SK-N-SH (cell line): ENCODE results near the gene TRIM54. TPM values are rescaled to one million over a fixed set of nuclear protein-coding genes. Genes with fewer than 3 reads are reported as not detected.

Experiments used
- CTCF ChIA-PET: fragments of 300-600, 350-600 bp; formaldehyde crosslinking; extraction: SDS; loops from one replicate; lab custom pipeline; 2021; lab: Yijun Ruan, JAX
- POLR2A ChIA-PET: fragments of 350-600 bp; sonication (Branson Sonifier 250); formaldehyde crosslinking; extraction: SDS; loops from one replicate; lab custom pipeline; 2020; ENCODE audit warnings: antibody characterized with exemption, inconsistent platforms; lab: Yijun Ruan, JAX
- DNase-seq: peaks from one replicate; pipeline ENCODE4 v3.0.0; 2012
- H2AFZ ChIP-seq: fragments of 200-600 bp; sonication (generic); 2 replicates; pipeline ENCODE4 v1.8.1; 2016; ENCODE audit warnings: antibody characterized with exemption, mild to moderate bottlenecking, low read depth
- H3F3A ChIP-seq: fragments of 200-600 bp; sonication (generic); replicated peaks from 2 replicates; pipeline ENCODE3; 2016; ENCODE audit warnings: antibody characterized with exemption, mild to moderate bottlenecking; ENCODE audit not compliant: insufficient read depth
- H3K27ac ChIP-seq, 2 experiments: fragments of 200-500 bp in 1 of 2; fragments of 200-600 bp in 1 of 2; sonication (Bioruptor generic) in 1 of 2; sonication (generic), shearing (Covaris generic) in 1 of 2; 2 replicates each; pipeline versions ENCODE4 v1.5.1 to v1.6.1; 2014 to 2016; ENCODE audit warnings: low read depth in 2 of 2, inconsistent platforms in 1 of 2, low read length in 1 of 2, mild to moderate bottlenecking in 1 of 2, mixed read lengths in 1 of 2
- H3K27me3 ChIP-seq: fragments of 200-600 bp; sonication (generic), shearing (Covaris generic); 2 replicates; pipeline ENCODE4 v1.6.1; 2016; ENCODE audit warnings: mixed run types; ENCODE audit not compliant: insufficient read depth
- H3K36me3 ChIP-seq, 2 experiments: fragments of 200-500 bp in 1 of 2; fragments of 200-600 bp in 1 of 2; sonication (Bioruptor generic) in 1 of 2; sonication (generic) in 1 of 2; replicated peaks in 1 of 2; 2 replicates each; pipeline versions ENCODE3 to v1.5.1; 2014 to 2016; ENCODE audit warnings: low read length in 1 of 2, mild to moderate bottlenecking in 1 of 2; ENCODE audit not compliant: insufficient read depth in 2 of 2, control insufficient read depth in 1 of 2
- H3K4me1 ChIP-seq, 2 experiments: fragments of 200-500 bp in 1 of 2; fragments of 200-600 bp in 1 of 2; sonication (Bioruptor generic) in 1 of 2; sonication (generic), shearing (Covaris generic) in 1 of 2; 2 replicates each; pipeline versions ENCODE4 v1.5.1 to v1.6.1; 2014 to 2016; ENCODE audit warnings: low read depth in 1 of 2, low read length in 1 of 2, mixed run types in 1 of 2; ENCODE audit not compliant: insufficient read depth in 2 of 2, control insufficient read depth in 1 of 2
- H3K4me2 ChIP-seq: fragments of 200-600 bp; sonication (generic), shearing (Covaris generic); 2 replicates; pipeline ENCODE4 v1.6.1; 2017; ENCODE audit warnings: mixed run types
- H3K4me3 ChIP-seq, 2 experiments: fragments of 200-500 bp in 1 of 2; fragments of 200-600 bp in 1 of 2; sonication (Bioruptor generic) in 1 of 2; sonication (generic), shearing (Covaris generic) in 1 of 2; 2 replicates each; pipeline versions ENCODE4 v1.5.1 to v1.8.1; 2014 to 2016; ENCODE audit warnings: low read depth in 2 of 2, inconsistent platforms in 1 of 2, low read length in 1 of 2, mild to moderate bottlenecking in 1 of 2, mixed read lengths in 1 of 2, moderate library complexity in 1 of 2
- H3K79me2 ChIP-seq: fragments of 200-600 bp; sonication (generic); 2 replicates; pipeline ENCODE4 v1.8.1; 2017; ENCODE audit warnings: mild to moderate bottlenecking; ENCODE audit not compliant: insufficient read depth
- H3K9ac ChIP-seq: fragments of 200-600 bp; sonication (generic); 2 replicates; pipeline ENCODE4 v1.6.1; 2017; ENCODE audit warnings: mixed run types
- H3K9me2 ChIP-seq: fragments of 200-600 bp; sonication (generic); 2 replicates; pipeline ENCODE4 v1.6.1; 2017; ENCODE audit warnings: mixed run types
- H3K9me3 ChIP-seq: fragments of 200-600 bp; sonication (generic); 2 replicates; pipeline ENCODE4 v1.6.1; 2017; ENCODE audit warnings: mixed run types, mild to moderate bottlenecking, moderate library complexity
- H4K20me1 ChIP-seq: fragments of 200-600 bp; sonication (generic); 2 replicates; pipeline ENCODE4 v1.6.1; 2017; ENCODE audit warnings: mild to moderate bottlenecking, mixed run types; ENCODE audit not compliant: insufficient read depth
- CHD2 ChIP-seq: fragments of 150-350 bp; IDR thresholded peaks from 2 replicates; pipeline ENCODE4 v1.6.1; 2018; ENCODE audit warnings: low read length; ENCODE audit not compliant: partially characterized antibody
- ELF1 ChIP-seq: IDR thresholded peaks from 2 replicates; pipeline ENCODE4 v1.4.0; 2012
- EP300 ChIP-seq, 2 experiments: IDR thresholded peaks; 2 replicates each; pipeline versions ENCODE4 v1.4.0 to v1.6.1; 2012; ENCODE audit warnings: borderline replicate concordance in 1 of 2, low read depth in 1 of 2, low read length in 1 of 2
- EZH2phosphoT487 ChIP-seq: fragments of 200-600 bp; sonication (generic); IDR thresholded peaks from 2 replicates; pipeline ENCODE4 v1.6.1; 2017; ENCODE audit warnings: low read depth, mixed run types, mild to moderate bottlenecking, antibody characterized with exemption, moderate library complexity, borderline replicate concordance
- FOSL2 ChIP-seq: IDR thresholded peaks from 2 replicates; pipeline ENCODE4 v1.4.0; 2012; ENCODE audit warnings: low read depth, mild to moderate bottlenecking, moderate library complexity, borderline replicate concordance
- FOXJ3 ChIP-seq: sonication (generic); formaldehyde crosslinking; IDR thresholded peaks from 2 replicates; pipeline ENCODE4 v1.5.1; 2020; ENCODE audit warnings: mild to moderate bottlenecking, missing genetic modification reagents
- GABPA ChIP-seq: IDR thresholded peaks from 2 replicates; pipeline ENCODE4 v1.4.0; 2012; ENCODE audit warnings: low read depth, mild to moderate bottlenecking
- IRF3 ChIP-seq: fragments of 150-350 bp; IDR thresholded peaks from 2 replicates; pipeline ENCODE4 v1.6.1; 2016; ENCODE audit warnings: mild to moderate bottlenecking, low read depth, low read length
- JUND ChIP-seq: IDR thresholded peaks from 2 replicates; pipeline ENCODE4 v1.4.0; 2012
- RCOR1 ChIP-seq: fragments of 150-350 bp; IDR thresholded peaks from 2 replicates; pipeline ENCODE4 v1.6.1; 2017; ENCODE audit warnings: antibody characterized with exemption, low read length
- TCF12 ChIP-seq: IDR thresholded peaks from 2 replicates; pipeline ENCODE4 v1.4.0; 2012
- USF1 ChIP-seq: IDR thresholded peaks from 2 replicates; pipeline ENCODE4 v1.4.0; 2012; ENCODE audit warnings: low read depth, borderline replicate concordance
- YY1 ChIP-seq: IDR thresholded peaks from 2 replicates; pipeline ENCODE4 v1.4.0; 2012; ENCODE audit warnings: low read depth, mild to moderate bottlenecking
- WGBS: methylation state at CpG from one replicate; pipeline ENCODE4 v1.1.6; 2017; ENCODE audit warnings: low lambda C conversion rate; 5-methylcytosine and 5-hydroxymethylcytosine counted together
- polyA plus RNA-seq, 3 experiments: library from polyadenylated mRNA; depleted of rRNA; stranded (reverse); fragments of >200 nt; gene quantifications; 2 replicates each; pipeline ENCODE4 v1.2.3, GENCODE V29; 2012
- TF ChIP-seq, protein P1 (sequence below): IDR thresholded peaks from 2 replicates; pipeline ENCODE4 v1.4.0; 2012; ENCODE audit warnings: low read depth, borderline replicate concordance

Gene TRIM54
- polyA plus RNA-seq, 1 of the 3 experiments (the other 2 are of a cell fraction) = 0.28 TPM

GRCh38 chr2:27278010-27278409, 4.2 kb upstream of the TRIM54 start:
- Histone ChIP-seq H3F3A (no peaks in the 10 kb centered on the region), H4K20me1 (no peaks in the 10 kb centered on the region), H3K9me2 (no peaks in the 10 kb centered on the region), H3K79me2 (no peaks in the 10 kb centered on the region), H3K9me3 (no peaks in the 10 kb centered on the region), H3K4me3 (no peak overlapping the region), H3K4me2 (no peak overlapping the region), H3K27ac (no peak overlapping the region), H3K4me1 (peaks cover 0 to 21% of the 10 kb centered on the region in 2 experiments; a peak in 3 of 4 replicates), H3K27me3 (peaks cover 14% of the 10 kb centered on the region; the same call in 1 of the 2 replicates), H3K9ac (no peak overlapping the region), H3K36me3 (no peaks in the 10 kb centered on the region)
- ChIA-PET CTCF (interaction anchor here (2.0 to 18.0 kb wide), 5 partner anchors 10 to 199 kb away, joined by 5 to 392 read pairs (median 15); partner anchors contain the start of genes CAD, EMILIN1 and SLC30A3), POLR2A (interaction anchor here (0.6 kb wide), 1 partner anchor 215 kb away, joined by 3 read pairs; no protein-coding TSS in a partner anchor)
- 30% methylated on average over 1 of the region's 1 CpG for WGBS
- no peak for TF ChIP-seq TCF12
- no peak for TF ChIP-seq USF1
- no peak for TF ChIP-seq RCOR1
- no peak for TF ChIP-seq EP300 (IDR thresholded peaks at IDR 0.05; ENCODE audit: borderline replicate concordance in 1 of 2, low read depth in 1 of 2, low read length in 1 of 2)
- TF ChIP-seq FOXJ3 (CRISPR knock-in tag) = no peak
- no peak for TF ChIP-seq FOSL2
- TF ChIP-seq ELF1 = no peak
- TF ChIP-seq, protein P1, sequence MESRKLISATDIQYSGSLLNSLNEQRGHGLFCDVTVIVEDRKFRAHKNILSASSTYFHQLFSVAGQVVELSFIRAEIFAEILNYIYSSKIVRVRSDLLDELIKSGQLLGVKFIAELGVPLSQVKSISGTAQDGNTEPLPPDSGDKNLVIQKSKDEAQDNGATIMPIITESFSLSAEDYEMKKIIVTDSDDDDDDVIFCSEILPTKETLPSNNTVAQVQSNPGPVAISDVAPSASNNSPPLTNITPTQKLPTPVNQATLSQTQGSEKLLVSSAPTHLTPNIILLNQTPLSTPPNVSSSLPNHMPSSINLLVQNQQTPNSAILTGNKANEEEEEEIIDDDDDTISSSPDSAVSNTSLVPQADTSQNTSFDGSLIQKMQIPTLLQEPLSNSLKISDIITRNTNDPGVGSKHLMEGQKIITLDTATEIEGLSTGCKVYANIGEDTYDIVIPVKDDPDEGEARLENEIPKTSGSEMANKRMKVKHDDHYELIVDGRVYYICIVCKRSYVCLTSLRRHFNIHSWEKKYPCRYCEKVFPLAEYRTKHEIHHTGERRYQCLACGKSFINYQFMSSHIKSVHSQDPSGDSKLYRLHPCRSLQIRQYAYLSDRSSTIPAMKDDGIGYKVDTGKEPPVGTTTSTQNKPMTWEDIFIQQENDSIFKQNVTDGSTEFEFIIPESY = no peak
- TF ChIP-seq, all 33 proteins: peak for 0
- no peak for DNase-seq
- no peak overlapping the region for H2AFZ ChIP-seq

DNA sequence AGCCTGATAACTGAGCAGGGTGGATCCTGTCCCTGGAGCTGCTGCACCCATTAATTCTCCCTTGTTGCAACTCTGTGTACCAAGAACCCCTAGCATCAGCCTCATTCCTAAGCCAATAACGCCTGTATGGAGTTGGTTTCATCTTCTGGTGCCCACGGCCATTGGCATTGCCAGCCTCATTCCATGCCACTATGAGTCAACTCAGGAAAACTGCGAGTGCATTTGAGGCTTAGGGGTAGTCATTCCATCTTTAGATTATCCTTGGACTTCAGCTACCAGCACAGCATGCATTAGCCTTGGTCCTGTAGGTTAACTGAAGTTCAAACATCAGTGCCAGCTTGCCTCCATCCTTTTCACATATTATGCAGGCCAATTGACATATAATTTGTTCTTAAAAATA, 1.4 kb upstream of the TRIM54 start:
- DNase-seq = no peak
- 69% methylated on average over 3 of the region's 3 CpGs for WGBS
- Histone ChIP-seq H3K79me2 (no peaks in the 10 kb centered on the region), H3K27me3 (peaks cover 14% of the 10 kb centered on the region; the same call in 1 of the 2 replicates), H4K20me1 (no peaks in the 10 kb centered on the region), H3K9me3 (no peaks in the 10 kb centered on the region), H3K9me2 (no peaks in the 10 kb centered on the region)
- POLR2A ChIA-PET = interaction anchor here (2.0 kb wide), 1 partner anchor 16 kb away, joined by 7 read pairs; no protein-coding TSS in a partner anchor
- no peak for TF ChIP-seq GABPA
- no peak for TF ChIP-seq CHD2
- TF ChIP-seq JUND = no peak
- no peak for TF ChIP-seq YY1
- no peak for TF ChIP-seq RCOR1
- TF ChIP-seq EZH2phosphoT487 = no peak
- no peak for TF ChIP-seq IRF3
- TF ChIP-seq, all 33 proteins: peak for 0
- H3K4me1 ChIP-seq = peaks cover 0 to 23% of the 10 kb centered on the region in 2 experiments; a peak in 3 of 4 replicates
- no peak overlapping the region for H3K27ac ChIP-seq
- CTCF ChIA-PET = interaction anchor here (1.0 to 18.0 kb wide), 34 partner anchors 13 to 319 kb away, joined by 3 to 392 read pairs (median 12); partner anchors contain the start of genes ATRAID, CAD, CGREF1 and KHK
- no peak overlapping the region for H3K4me3 ChIP-seq
- H2AFZ ChIP-seq = no peak overlapping the region
- no peaks in the 10 kb centered on the region for H3K36me3 ChIP-seq
- H3K4me2 ChIP-seq = no peak overlapping the region
- no peaks in the 10 kb centered on the region for H3F3A ChIP-seq
- H3K9ac ChIP-seq = no peak overlapping the region
